ENCODE results near the gene JMJD1C. TPM values are rescaled to one million over a fixed set of nuclear protein-coding genes. Genes with fewer than 3 reads are reported as not detected.

Gene JMJD1C
- total RNA-seq, 1 donor from 2014 or later: 72.9 TPM

DNA sequence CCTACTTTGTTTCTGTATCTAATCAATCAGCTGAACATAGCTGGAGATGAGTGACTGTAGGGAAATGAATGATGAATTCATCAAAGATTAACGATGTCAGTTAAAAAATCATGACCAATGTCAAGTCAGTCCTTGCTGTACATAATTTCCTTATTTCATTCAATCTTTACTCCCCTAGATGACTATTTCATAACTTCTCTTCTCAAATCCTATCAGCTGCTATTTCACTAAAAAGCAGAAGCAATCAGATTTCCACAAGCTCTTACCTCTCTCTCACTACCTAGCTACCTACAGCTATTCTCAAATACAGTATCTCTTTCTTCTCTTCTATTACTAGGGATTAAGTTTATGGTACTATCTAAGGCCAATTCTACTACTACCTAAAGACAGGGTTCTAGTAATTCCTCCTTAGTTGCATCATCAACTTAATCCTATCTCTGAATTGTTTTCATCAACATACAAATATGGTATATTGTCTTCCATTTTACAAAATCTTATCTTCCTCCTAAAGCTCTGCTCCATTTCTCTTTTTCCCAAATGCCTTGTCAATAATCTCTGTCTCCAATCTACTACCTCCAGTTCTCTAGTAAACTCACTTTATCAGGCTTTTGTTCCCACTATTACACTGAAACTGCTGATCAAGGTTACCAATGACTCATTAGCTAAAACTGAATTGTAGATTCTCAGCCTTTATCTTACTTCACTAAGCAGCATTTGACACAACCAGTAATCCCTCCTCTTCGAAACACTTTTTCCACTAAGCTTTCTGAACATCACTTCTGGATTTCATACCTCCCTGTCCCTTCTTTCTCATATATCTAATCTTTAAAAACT, 28.4 kb downstream of the JMJD1C start:
- Mint-ChIP-seq H3K4me1 (ENCODE audit: low read depth) (peaks cover 33% of the 10 kb centered on the region), H3K9me3 (ENCODE audit: low read depth) (no peaks in the 10 kb centered on the region), H3K27ac (ENCODE audit: unreplicated experiment) (no peak overlapping the region), H3K36me3 (ENCODE audit: low read depth) (no peaks in the 10 kb centered on the region), H3K27me3 (ENCODE audit: low read depth) (no peaks in the 10 kb centered on the region), H3K4me3 (ENCODE audit: unreplicated experiment) (no peak overlapping the region)
- TF ChIP-seq CTCF (IDR thresholded peaks at IDR 0.05): no peak
- DNase-seq (ENCODE audit: low spot score): no peak

DNA sequence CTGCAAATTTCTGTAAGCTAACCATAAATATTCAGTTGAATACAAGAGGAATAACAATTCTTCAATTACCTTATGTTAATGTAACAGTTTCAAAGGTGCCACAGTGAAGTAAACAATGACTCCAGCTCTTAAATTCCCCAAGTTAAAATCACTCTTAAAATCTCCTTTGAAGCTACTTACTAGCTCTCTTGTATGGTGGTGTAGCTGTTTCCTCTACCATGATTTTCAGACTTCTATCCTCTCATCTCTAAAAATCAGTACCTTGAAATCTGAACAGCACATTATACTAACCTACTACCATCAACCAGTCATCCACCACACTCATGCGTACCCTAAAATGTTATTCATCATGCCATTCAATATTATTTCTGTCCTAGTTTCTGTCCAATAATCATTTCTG, 29.6 kb downstream of the JMJD1C start:
- Mint-ChIP-seq H3K4me1 (ENCODE audit: low read depth) (peaks cover 38% of the 10 kb centered on the region), H3K9me3 (ENCODE audit: low read depth) (no peaks in the 10 kb centered on the region), H3K27me3 (ENCODE audit: low read depth) (no peaks in the 10 kb centered on the region), H3K36me3 (ENCODE audit: low read depth) (peaks cover 4% of the 10 kb centered on the region), H3K4me3 (ENCODE audit: unreplicated experiment) (no peak overlapping the region), H3K27ac (ENCODE audit: unreplicated experiment) (no peak overlapping the region)
- TF ChIP-seq CTCF (IDR thresholded peaks at IDR 0.05): no peak
- no peak for DNase-seq (ENCODE audit: low spot score)

DNA sequence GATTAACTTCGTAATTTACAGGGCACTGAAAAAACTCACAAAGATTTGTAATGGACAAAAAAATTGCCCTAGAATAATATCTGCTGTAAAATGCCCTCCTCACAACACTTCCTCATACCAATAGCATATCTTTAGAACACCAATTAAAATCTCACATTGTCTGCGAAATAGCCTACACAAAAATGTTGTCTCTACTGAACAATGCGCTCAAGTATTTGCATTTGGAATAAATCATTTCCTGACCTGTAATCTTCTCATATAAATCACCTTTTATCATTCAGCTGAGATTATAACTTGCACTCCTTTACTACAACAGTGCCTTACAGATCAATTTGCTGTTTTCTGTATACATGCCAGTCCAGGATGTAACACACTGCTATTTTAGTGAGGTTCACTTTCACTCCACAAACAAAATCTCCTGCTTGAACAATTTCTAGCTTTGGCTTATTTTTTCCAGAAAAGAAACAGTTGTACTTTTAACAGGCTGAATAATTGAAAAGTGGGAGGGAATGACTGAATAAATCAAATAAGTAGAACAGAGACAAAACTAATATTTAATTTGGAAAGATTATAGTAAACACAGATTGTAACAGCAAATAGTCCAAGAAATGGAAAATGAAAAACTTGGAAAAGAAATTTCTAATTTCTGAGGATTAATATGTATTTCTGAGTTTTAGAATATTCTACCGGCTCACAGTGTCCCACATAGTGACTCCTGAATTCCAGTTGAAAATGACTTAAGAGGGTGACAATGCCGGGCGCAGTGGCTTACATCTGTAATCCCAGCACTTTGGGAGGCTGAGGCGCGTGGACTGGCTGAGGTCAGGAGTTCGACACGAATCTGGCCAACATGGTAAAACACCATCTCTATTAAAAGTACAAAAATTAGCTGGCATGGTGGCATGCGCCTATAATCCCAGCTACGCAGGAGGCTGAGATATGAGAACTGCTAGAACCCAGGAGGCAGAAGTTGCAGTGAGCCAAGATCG, 30.6 kb downstream of the JMJD1C start:
- H3K36me3 Mint-ChIP-seq (ENCODE audit: low read depth): peaks cover 6% of the 10 kb centered on the region
- no peak overlapping the region for H3K4me3 Mint-ChIP-seq (ENCODE audit: unreplicated experiment)
- TF ChIP-seq CTCF (IDR thresholded peaks at IDR 0.05): no peak
- H3K27me3 Mint-ChIP-seq (ENCODE audit: low read depth): no peaks in the 10 kb centered on the region
- peak overlapping the region; percentile 52 for H3K27ac Mint-ChIP-seq (ENCODE audit: unreplicated experiment)
- no peaks in the 10 kb centered on the region for H3K9me3 Mint-ChIP-seq (ENCODE audit: low read depth)
- DNase-seq (ENCODE audit: low spot score): no peak
- H3K4me1 Mint-ChIP-seq (ENCODE audit: low read depth): peaks cover 39% of the 10 kb centered on the region

GRCh38 chr10:63431962-63432797, 33.6 kb downstream of the JMJD1C start:
- Mint-ChIP-seq H3K27me3 (ENCODE audit: low read depth) (no peaks in the 10 kb centered on the region), H3K9me3 (ENCODE audit: low read depth) (no peaks in the 10 kb centered on the region), H3K27ac (ENCODE audit: unreplicated experiment) (peak overlapping the region; percentile 8), H3K36me3 (ENCODE audit: low read depth) (peaks cover 6% of the 10 kb centered on the region), H3K4me3 (ENCODE audit: unreplicated experiment) (no peak overlapping the region), H3K4me1 (ENCODE audit: low read depth) (peaks cover 57% of the 10 kb centered on the region)
- no peak for DNase-seq (ENCODE audit: low spot score)
- no peak for TF ChIP-seq CTCF (IDR thresholded peaks at IDR 0.05)

Data from chondrocyte (in vitro differentiated cells).